Glutamatergic neuron (in vitro differentiated cells): ENCODE measurements around the gene XKR3. TPM values are rescaled to one million over a fixed set of nuclear protein-coding genes. Genes with fewer than 3 reads are reported as not detected.
"Not testable (repeated sequence)": the region's sequence is repeated elsewhere in the genome, so short reads cannot be mapped to it uniquely, and the experiment has no call there.

ENCODE experiments used
- DNase-seq: peaks from one replicate; pipeline ENCODE4 v3.0.0; 2022
- H3K27ac Mint-ChIP-seq: one replicate; pipeline ENCODE4 v1.8.0; 2020; ENCODE audit warnings: mild to moderate bottlenecking, mixed read lengths, inconsistent platforms; ENCODE audit not compliant: unreplicated experiment
- H3K27me3 Mint-ChIP-seq: one replicate; pipeline ENCODE4 v1.8.0; 2020; ENCODE audit warnings: mild to moderate bottlenecking, moderate library complexity, mixed read lengths, inconsistent platforms; ENCODE audit not compliant: unreplicated experiment
- H3K36me3 Mint-ChIP-seq: one replicate; pipeline ENCODE4 v1.8.0; 2020; ENCODE audit warnings: mild to moderate bottlenecking, mixed read lengths, inconsistent platforms; ENCODE audit not compliant: unreplicated experiment
- H3K4me1 Mint-ChIP-seq: one replicate; pipeline ENCODE4 v1.8.0; 2020; ENCODE audit warnings: mild to moderate bottlenecking, low read depth, mixed read lengths, inconsistent platforms; ENCODE audit not compliant: unreplicated experiment
- H3K4me3 Mint-ChIP-seq: one replicate; pipeline ENCODE4 v1.8.0; 2020; ENCODE audit warnings: mild to moderate bottlenecking, mixed read lengths, inconsistent platforms; ENCODE audit not compliant: unreplicated experiment
- H3K9me3 Mint-ChIP-seq: one replicate; pipeline ENCODE4 v1.8.0; 2020; ENCODE audit warnings: mild to moderate bottlenecking, moderate library complexity, mixed read lengths, inconsistent platforms; ENCODE audit not compliant: unreplicated experiment
- long read RNA-seq: library from polyadenylated mRNA; unstranded; transcript quantifications from one replicate; pipeline ENCODE4 v2.0.0, GENCODE V29; 2020; ENCODE audit not compliant: unreplicated experiment
- total RNA-seq: library from RNA; stranded (reverse); fragmentation: NEBNext Ultra II Directional; extraction: Animal tissue kit (Norgen Biotek cat#: 25700); gene quantifications from one replicate; pipeline ENCODE4 v1.2.1, GENCODE V29; 2021; ENCODE audit not compliant: unreplicated experiment
- TF ChIP-seq, protein P1 (sequence below): fragments of 200-600 bp; sonication (generic); IDR thresholded peaks from one replicate; pipeline ENCODE4 v1.5.0; 2021; ENCODE audit not compliant: partially characterized antibody, unreplicated experiment

Gene XKR3
- not detected for total RNA-seq
- long read RNA-seq: 0 reads

DNA sequence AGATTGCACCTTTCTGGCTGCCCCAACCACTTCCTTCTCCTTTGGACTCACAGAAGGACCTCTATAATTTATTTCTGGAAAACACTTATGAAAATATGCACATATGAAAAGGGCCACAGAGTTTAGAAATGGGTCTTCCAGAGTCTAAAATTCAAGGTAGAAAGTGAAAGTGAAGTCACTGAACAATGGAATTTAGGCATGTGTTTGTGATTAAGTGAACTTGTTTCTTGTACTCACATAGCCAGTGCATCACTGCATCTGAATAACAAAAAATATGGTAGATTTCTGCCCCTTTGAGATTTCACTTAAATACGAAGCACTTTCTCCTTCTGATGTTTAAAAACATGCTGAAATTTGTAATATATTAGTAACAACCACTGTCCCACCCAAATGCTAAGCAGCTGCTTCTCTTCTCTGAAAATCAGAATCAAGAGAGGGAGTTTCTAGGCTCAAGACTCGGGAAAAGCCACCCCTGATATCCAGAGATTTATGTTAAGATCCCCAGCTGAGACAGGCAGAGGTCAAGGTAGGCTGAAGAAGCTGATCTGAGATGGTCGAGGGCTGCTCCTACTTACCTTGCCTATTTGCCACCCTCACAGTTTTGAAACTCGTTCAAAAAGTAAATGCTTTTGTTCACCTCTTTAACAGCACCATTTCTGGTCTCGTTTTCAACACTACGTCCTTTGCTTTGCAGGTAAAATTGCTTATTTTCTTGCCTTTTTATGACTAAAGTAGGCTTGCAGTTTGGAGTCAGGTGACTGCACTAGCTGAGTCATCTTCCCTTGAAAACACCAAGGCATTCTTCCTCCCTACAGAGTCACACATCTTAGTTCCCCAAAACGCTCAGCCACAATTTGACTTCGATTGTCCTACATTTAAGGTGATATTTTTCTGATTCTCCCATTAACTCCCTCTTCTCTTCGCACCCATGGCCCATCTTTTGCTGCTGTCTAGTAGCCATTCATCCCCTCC lies at the start of gene XKR3:
Gene XKR3, minus strand, starts transcription at position 696 of the 972 bp plus-strand sequence. CDS start 17,338 bp downstream, outside the sequence.
- H3K9me3 Mint-ChIP-seq: peaks cover 2% of the 10 kb centered on the region

DNA sequence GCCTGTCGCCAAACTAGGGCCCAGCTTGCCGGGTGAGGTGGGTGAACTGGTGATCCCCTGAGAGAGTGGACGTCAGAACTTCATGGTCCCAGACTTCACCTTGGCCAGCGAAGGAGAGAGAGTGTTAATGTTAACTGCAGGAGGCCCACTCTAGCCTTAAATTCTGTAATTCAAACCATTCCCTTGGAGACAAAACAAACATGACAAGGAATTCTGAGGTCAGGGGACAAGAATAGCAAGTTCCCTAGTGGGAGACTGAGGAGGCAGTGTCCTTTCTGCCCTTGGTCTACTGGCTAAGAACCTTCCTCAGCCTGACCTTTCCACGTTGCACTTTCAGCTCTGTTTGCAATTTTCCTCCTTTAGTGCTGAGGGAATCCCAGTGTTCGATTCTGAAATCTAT lies 44.4 kb upstream of the XKR3 start:
- H3K27ac Mint-ChIP-seq, DNase-seq, H3K27me3 Mint-ChIP-seq, H3K4me3 Mint-ChIP-seq, H3K9me3 Mint-ChIP-seq, H3K36me3 Mint-ChIP-seq, H3K4me1 Mint-ChIP-seq: not testable (repeated sequence)

More for the DNA sequence above, at the start of gene XKR3:
- DNase-seq: no peak
- no peaks in the 10 kb centered on the region for H3K27me3 Mint-ChIP-seq
- H3K36me3 Mint-ChIP-seq: no peaks in the 10 kb centered on the region
- TF ChIP-seq, protein P1, sequence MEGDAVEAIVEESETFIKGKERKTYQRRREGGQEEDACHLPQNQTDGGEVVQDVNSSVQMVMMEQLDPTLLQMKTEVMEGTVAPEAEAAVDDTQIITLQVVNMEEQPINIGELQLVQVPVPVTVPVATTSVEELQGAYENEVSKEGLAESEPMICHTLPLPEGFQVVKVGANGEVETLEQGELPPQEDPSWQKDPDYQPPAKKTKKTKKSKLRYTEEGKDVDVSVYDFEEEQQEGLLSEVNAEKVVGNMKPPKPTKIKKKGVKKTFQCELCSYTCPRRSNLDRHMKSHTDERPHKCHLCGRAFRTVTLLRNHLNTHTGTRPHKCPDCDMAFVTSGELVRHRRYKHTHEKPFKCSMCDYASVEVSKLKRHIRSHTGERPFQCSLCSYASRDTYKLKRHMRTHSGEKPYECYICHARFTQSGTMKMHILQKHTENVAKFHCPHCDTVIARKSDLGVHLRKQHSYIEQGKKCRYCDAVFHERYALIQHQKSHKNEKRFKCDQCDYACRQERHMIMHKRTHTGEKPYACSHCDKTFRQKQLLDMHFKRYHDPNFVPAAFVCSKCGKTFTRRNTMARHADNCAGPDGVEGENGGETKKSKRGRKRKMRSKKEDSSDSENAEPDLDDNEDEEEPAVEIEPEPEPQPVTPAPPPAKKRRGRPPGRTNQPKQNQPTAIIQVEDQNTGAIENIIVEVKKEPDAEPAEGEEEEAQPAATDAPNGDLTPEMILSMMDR: no peak
- H3K4me1 Mint-ChIP-seq: no peaks in the 10 kb centered on the region
- H3K4me3 Mint-ChIP-seq: no peak within 1 kb of the TSS
- no peak within 1 kb of the TSS for H3K27ac Mint-ChIP-seq

DNA sequence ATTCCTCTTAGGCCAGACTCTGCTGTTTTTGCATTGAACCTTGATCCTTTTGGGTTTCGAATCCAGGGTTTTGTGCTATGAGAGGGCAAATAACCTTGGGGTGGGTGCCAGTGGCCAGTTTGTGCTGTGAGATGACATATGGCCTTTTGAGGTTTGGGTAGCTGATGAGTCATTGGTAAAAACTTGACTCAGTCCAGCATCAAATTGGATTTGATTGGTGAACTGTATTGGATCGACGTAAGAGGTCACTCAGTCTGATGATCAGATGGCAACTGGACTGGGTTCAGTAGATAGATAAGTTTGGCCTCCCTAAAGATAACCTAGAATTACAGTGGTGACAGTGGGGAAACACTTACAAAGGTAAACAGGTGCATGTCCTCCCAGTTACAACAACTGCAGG lies 41.0 kb upstream of the XKR3 start:
- H3K27ac Mint-ChIP-seq: no peak overlapping the region
- H3K4me1 Mint-ChIP-seq: no peaks in the 10 kb centered on the region
- TF ChIP-seq, protein P1: no peak
- no peaks in the 10 kb centered on the region for H3K36me3 Mint-ChIP-seq
- no peak for DNase-seq
- peaks cover 2% of the 10 kb centered on the region for H3K9me3 Mint-ChIP-seq
- H3K27me3 Mint-ChIP-seq: no peaks in the 10 kb centered on the region
- H3K4me3 Mint-ChIP-seq: no peak overlapping the region

DNA sequence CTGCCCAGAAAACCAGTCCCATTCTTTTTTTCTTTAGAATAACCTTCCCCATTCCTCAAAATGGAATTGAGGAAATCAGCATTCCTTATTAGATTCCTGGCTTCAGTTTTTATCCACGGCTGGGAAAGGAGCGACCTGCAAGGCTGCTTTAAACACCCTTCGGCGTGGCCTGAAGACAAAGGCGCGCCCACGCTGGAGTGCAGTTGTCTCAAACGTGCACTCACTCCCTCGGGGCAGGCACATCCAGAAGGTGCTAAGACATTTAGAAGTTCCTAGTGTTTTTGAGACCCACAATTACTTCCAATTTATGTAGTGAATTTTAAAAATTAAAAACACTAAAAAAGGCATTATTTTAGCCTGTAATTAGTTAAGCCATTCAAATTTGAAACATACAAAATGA lies 31.6 kb upstream of the XKR3 start:
- H3K27me3 Mint-ChIP-seq, H3K4me1 Mint-ChIP-seq, H3K36me3 Mint-ChIP-seq, H3K27ac Mint-ChIP-seq, H3K4me3 Mint-ChIP-seq, H3K9me3 Mint-ChIP-seq, DNase-seq: not testable (repeated sequence)

DNA sequence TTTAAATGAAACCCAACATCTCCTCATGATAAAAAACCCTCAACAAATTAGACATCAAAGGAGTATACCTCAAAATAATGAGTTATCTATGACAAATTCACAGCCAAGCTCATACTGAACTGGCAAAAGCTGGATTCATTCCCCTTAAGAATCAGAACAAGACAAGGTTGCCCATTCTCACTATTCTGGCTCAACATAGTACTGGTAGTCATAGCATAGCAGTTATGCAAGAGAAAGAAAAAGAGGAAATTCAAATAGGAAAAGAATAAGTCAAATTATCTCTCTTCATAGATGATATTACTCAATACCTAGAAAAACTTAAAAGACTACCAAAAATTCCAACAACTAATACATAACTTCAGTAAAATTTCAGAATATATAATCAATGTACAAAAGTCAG lies 29.4 kb upstream of the XKR3 start:
- TF ChIP-seq, protein P1: no peak
- no peak overlapping the region for H3K4me3 Mint-ChIP-seq
- no peaks in the 10 kb centered on the region for H3K36me3 Mint-ChIP-seq
- DNase-seq: no peak
- H3K9me3 Mint-ChIP-seq: peaks cover 2% of the 10 kb centered on the region
- no peak overlapping the region for H3K27ac Mint-ChIP-seq
- H3K27me3 Mint-ChIP-seq: peaks cover 2% of the 10 kb centered on the region
- H3K4me1 Mint-ChIP-seq: no peaks in the 10 kb centered on the region

DNA sequence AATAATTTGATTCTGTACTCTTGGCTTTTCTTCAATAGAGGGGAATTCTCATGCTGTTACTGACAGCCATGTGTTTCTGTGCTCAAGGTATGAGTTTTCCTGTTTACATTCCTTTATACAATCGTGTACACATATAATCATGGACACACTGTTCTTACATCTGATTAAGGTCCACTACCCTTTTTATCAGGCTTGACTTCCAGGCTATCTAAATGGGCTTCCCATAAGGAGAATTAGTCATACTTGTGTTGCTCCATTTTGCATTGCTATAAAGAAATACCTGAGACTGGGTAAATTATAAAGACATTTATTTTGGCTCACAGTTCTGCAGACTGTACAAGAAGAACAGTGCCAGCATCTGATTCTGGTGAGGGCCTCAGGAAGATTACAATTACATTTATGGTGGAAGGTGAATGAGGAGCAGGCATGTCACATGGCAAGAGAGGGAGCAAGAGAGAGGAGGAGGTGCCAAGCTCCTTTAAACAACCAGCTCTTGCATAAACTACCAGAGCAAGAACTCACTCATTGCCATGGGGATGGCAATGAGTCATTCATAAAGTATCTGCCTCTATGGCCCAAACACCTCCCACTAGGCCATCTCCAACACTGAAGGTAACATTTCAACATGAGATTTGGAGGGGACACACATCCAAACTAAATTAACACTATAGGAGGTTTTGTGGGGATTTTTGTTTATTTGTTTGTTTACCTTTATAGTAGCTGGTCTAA lies 26.2 kb upstream of the XKR3 start:
- not testable (repeated sequence) for DNase-seq

More for the DNA sequence above, 26.2 kb upstream of the XKR3 start:
- H3K27ac Mint-ChIP-seq, H3K36me3 Mint-ChIP-seq, H3K27me3 Mint-ChIP-seq, H3K4me3 Mint-ChIP-seq, H3K9me3 Mint-ChIP-seq, H3K4me1 Mint-ChIP-seq: not testable (repeated sequence)
